ENCODE measurements around the gene TMEM144. TPM values are rescaled to one million over a fixed set of nuclear protein-coding genes. Genes with fewer than 3 reads are reported as not detected.

Gene TMEM144
- total RNA-seq, 1 experiment from 2014 or later = 3.4 TPM

DNA sequence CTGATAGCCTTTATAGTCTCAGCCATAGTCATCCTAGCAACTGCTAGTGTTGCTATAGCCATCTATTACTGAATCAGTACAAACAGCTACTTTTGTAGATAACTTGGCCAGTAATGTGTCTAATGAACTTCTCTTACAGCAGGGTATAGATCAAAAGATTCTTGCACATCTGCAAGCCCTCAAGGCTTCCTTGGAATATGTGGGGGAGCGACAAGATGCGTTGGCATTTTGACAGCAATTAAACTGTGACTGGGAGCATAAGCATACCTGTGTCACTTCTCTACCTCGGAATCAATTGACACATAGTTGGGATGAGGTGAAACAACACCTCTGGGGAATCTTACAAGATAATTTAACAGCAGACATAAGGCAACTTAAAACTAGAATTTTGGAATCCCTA, 87.6 kb downstream of the TMEM144 start:
- no peaks in the 10 kb centered on the region for H3K79me1 ChIP-seq (ENCODE audit: insufficient read depth, low read depth, low read length, poor library complexity, severe bottlenecking)
- H3K23ac ChIP-seq (ENCODE audit: insufficient read length, low read depth, low read length) = no peak overlapping the region
- H3K9me3 ChIP-seq (ENCODE audit: control insufficient read depth, low read depth, low read length) = no peaks in the 10 kb centered on the region
- H2BK5ac ChIP-seq (ENCODE audit: insufficient read length, low read length) = no peak overlapping the region
- H3K27me3 Mint-ChIP-seq (ENCODE audit: low read depth) = no peaks in the 10 kb centered on the region
- H2BK20ac ChIP-seq (ENCODE audit: low read depth, low read length, poor library complexity, severe bottlenecking) = no peak overlapping the region
- H2BK120ac ChIP-seq (ENCODE audit: low read depth, low read length, poor library complexity, severe bottlenecking) = no peak overlapping the region
- H3K23me2 ChIP-seq (ENCODE audit: insufficient read length, low read depth, low read length, poor library complexity, severe bottlenecking) = no peaks in the 10 kb centered on the region
- H3K14ac ChIP-seq (ENCODE audit: insufficient read depth, low read length) = no peak overlapping the region
- H3K27ac Mint-ChIP-seq = no peak overlapping the region
- no peak overlapping the region for H2AK5ac ChIP-seq (ENCODE audit: insufficient read length, low read length)
- TF ChIP-seq, protein P1, sequence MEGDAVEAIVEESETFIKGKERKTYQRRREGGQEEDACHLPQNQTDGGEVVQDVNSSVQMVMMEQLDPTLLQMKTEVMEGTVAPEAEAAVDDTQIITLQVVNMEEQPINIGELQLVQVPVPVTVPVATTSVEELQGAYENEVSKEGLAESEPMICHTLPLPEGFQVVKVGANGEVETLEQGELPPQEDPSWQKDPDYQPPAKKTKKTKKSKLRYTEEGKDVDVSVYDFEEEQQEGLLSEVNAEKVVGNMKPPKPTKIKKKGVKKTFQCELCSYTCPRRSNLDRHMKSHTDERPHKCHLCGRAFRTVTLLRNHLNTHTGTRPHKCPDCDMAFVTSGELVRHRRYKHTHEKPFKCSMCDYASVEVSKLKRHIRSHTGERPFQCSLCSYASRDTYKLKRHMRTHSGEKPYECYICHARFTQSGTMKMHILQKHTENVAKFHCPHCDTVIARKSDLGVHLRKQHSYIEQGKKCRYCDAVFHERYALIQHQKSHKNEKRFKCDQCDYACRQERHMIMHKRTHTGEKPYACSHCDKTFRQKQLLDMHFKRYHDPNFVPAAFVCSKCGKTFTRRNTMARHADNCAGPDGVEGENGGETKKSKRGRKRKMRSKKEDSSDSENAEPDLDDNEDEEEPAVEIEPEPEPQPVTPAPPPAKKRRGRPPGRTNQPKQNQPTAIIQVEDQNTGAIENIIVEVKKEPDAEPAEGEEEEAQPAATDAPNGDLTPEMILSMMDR (conservative IDR thresholded peaks at IDR 0.05) = no peak
- peaks cover 14 to 17% (median 17%) of the 10 kb centered on the region in 3 experiments for H3K36me3 Mint-ChIP-seq (ENCODE audit: insufficient read depth in 1 of 3, low read depth in 3 of 3)
- no peak overlapping the region for H3K4me3 Mint-ChIP-seq
- H3K18ac ChIP-seq (ENCODE audit: insufficient read length, low read depth, low read length) = no peak overlapping the region
- no peak overlapping the region for H3K4ac ChIP-seq (ENCODE audit: low read depth, low read length)
- H3K4me1 ChIP-seq (ENCODE audit: insufficient read depth, low read length) = no peaks in the 10 kb centered on the region
- H3K4me1 Mint-ChIP-seq = peaks cover 0 to 2% of the 10 kb centered on the region in 2 experiments; a peak in 1 of 4 replicates
- H3K4me2 ChIP-seq (ENCODE audit: insufficient read depth, insufficient read length, low read length) = no peak overlapping the region
- H3K9me3 Mint-ChIP-seq = peaks cover 17 to 30% of the 10 kb centered on the region in 2 experiments
- no peak overlapping the region for H3K27ac ChIP-seq (ENCODE audit: insufficient read length, low read depth, low read length)
- no peak for DNase-seq
- H2AFZ ChIP-seq (ENCODE audit: low read length) = no peak overlapping the region
- no peaks in the 10 kb centered on the region for H3K27me3 ChIP-seq (ENCODE audit: insufficient read depth, low read length)
- H3T11ph ChIP-seq (ENCODE audit: low read length) = no peak overlapping the region
- H3K79me2 ChIP-seq (ENCODE audit: insufficient read depth, low read length) = no peaks in the 10 kb centered on the region
- no peak overlapping the region for H4K5ac ChIP-seq (ENCODE audit: insufficient read length, low read depth, low read length)
- no peak overlapping the region for H3K9ac ChIP-seq (ENCODE audit: extremely low read depth, insufficient read length, low read length)
- H2BK12ac ChIP-seq (ENCODE audit: insufficient read length, low read depth, low read length) = no peak overlapping the region
- no peak overlapping the region for H3K56ac ChIP-seq (ENCODE audit: insufficient read length, low read depth, low read length)
- H4K20me1 ChIP-seq (ENCODE audit: control insufficient read depth, insufficient read depth, insufficient read length) = no peaks in the 10 kb centered on the region
- no peak overlapping the region for H4K8ac ChIP-seq (replicated peaks; ENCODE audit: insufficient read length, low read depth, low read length)
- WGBS (ENCODE audit: extremely low coverage, insufficient read length, low lambda C conversion rate) = no CpG with 5 or more reads among the region's 3 CpGs
- H2BK15ac ChIP-seq (ENCODE audit: low read depth, low read length) = no peak overlapping the region
- H4K91ac ChIP-seq (ENCODE audit: insufficient read length, low read depth, low read length) = no peak overlapping the region

All from H9 (cell line).